Liver (tissue), 3 donors: Measurements from ENCODE around the gene SCAMP1.

Experiments used
- ATF3 ChIP-seq: IDR thresholded peaks from 2 replicates; pipeline ENCODE4 v1.6.1; 2016; ENCODE audit warnings: antibody characterized with exemption
- CTCF ChIP-seq: fragments of 150-350 bp; IDR thresholded peaks from 2 replicates; pipeline ENCODE4 v1.5.1; 2017; ENCODE audit warnings: improper control_type of control experiment, low read depth, low read length; ENCODE audit not compliant: missing input control
- GABPA ChIP-seq, 2 donors: IDR thresholded peaks in 1 of 2; conservative IDR thresholded peaks in 1 of 2; 2 replicates each; pipeline ENCODE4 v1.6.1; 2016; ENCODE audit warnings: antibody characterized with exemption in 2 of 2, mild to moderate bottlenecking in 1 of 2, moderate library complexity in 1 of 2
- MAX ChIP-seq: IDR thresholded peaks from 2 replicates; pipeline ENCODE4 v1.6.1; 2016; ENCODE audit warnings: antibody characterized with exemption
- REST ChIP-seq: IDR thresholded peaks from 2 replicates; pipeline ENCODE4 v1.6.1; 2016; ENCODE audit warnings: antibody characterized with exemption, mild to moderate bottlenecking
- RXRA ChIP-seq, 2 donors: IDR thresholded peaks; 2 replicates each; pipeline ENCODE4 v1.6.1; 2017 to 2018; ENCODE audit warnings: antibody characterized with exemption in 2 of 2, mild to moderate bottlenecking in 1 of 2
- TAF1 ChIP-seq: conservative IDR thresholded peaks from 2 replicates; pipeline ENCODE4 v1.6.1; 2016; ENCODE audit warnings: antibody characterized with exemption, mild to moderate bottlenecking
- YY1 ChIP-seq: IDR thresholded peaks from 2 replicates; pipeline ENCODE4 v1.6.1; 2016; ENCODE audit warnings: antibody characterized with exemption, mild to moderate bottlenecking
- donor health status: healthy.
- donor health status: healthy.

GRCh38 chr5:78364005-78364404 is 3.6 kb downstream of the SCAMP1 start:
- TF ChIP-seq REST (no peak), CTCF (no peak), RXRA (IDR thresholded peaks at IDR 0.05) (no peak), TAF1 (no peak), GABPA (IDR thresholded peaks at IDR 0.05 in 1 of 2, conservative IDR thresholded peaks at IDR 0.05 in 1 of 2) (no peak), ATF3 (no peak), YY1 (no peak), MAX (no peak)
